Left renal cortex interstitium (tissue), 4 donors: ENCODE data around the gene LRRC8D. TPM values are rescaled to one million over a fixed set of nuclear protein-coding genes. Genes with fewer than 3 reads are reported as not detected.

Source experiments
- DNase-seq, 4 donors: peaks; one replicate each; pipeline ENCODE4 v3.0.0-alpha.2; 2013; ENCODE audit warnings: low read depth in 4 of 4, low spot score in 2 of 4, missing footprints in 1 of 4
- polyA plus RNA-seq, 4 donors: library from polyadenylated mRNA; unstranded; fragments of 120-200 nt; gene quantifications; one replicate each; pipeline ENCODE4 v1.2.1, GENCODE V29; 2013; ENCODE audit not compliant: insufficient read length in 4 of 4

LRRC8D gene
- polyA plus RNA-seq, 4 donors = 35.3 to 40.7 (median 38.1) TPM

GRCh38 chr1:89934461-89934860 lies 113.6 kb downstream of the LRRC8D start:
- DNase-seq = no peak

DNA sequence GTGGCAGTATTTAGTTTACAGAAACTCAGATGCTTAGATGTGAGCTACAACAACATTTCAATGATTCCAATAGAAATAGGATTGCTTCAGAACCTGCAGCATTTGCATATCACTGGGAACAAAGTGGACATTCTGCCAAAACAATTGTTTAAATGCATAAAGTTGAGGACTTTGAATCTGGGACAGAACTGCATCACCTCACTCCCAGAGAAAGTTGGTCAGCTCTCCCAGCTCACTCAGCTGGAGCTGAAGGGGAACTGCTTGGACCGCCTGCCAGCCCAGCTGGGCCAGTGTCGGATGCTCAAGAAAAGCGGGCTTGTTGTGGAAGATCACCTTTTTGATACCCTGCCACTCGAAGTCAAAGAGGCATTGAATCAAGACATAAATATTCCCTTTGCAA lies 114.4 kb downstream of the LRRC8D start:
- DNase-seq = no peak

DNA sequence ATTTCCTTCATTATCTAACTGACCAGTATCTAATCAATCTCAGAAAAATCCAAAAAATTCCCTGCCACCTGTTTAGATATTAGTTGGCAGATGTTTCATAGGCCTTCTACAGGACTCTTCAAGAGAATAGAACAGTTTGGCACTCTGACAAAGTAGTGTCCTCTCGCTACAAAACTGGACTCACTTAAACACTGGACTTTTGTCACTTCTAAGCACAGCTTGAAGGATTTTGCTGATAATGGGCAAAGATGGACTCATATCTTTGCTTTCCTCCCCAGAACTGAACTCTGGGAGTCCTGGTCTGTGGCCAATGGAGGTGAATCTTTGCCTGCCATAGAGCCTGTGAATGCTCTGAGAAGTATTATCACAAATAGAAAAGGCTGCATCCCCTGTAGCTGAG lies 115.9 kb downstream of the LRRC8D start:
- no peak for DNase-seq

- DNase-seq = no peak
Observed at GRCh38 chr1:89938171-89939055, 117.6 kb downstream of the LRRC8D start.

GRCh38 chr1:89939059-89939570 lies 118.3 kb downstream of the LRRC8D start:
- no peak for DNase-seq

DNA sequence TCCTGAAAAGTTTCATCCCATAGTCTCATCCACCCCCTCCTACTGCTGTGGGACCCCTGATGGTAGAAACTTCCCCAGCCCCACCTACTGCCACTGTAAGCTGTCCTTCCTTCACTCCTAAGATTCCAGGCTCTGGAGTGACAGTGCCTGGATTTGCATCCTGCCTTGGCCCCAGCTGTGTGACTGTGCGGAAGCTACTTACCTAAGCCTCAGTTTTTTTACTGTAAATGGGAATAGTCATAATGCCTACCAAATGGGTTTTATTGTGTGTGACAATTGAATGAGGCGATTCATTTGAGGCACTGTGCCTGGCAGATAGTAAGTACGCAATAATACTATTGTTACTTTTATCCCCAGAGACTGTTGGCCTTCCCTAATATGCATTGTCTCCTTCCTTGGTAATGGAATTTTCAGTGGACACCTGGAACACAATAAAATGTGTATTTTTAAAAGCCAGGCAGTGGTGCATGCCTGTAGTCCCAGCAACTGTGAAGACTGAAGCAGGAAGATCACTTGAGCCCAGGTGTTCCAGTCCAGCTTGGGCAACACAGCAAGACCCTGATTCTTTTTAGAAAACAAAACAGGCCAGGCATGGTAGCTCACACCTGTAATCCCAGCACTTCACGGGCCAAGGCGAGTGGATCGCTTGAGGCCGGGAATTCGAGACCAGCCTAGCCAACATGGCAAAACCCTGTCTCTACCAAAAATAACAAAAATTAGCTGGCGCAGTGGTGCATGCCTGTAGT lies 119.0 kb downstream of the LRRC8D start:
- DNase-seq = no peak

- no peak for DNase-seq
Observed at GRCh38 chr1:89941110-89941766, 120.4 kb downstream of the LRRC8D start.

DNA sequence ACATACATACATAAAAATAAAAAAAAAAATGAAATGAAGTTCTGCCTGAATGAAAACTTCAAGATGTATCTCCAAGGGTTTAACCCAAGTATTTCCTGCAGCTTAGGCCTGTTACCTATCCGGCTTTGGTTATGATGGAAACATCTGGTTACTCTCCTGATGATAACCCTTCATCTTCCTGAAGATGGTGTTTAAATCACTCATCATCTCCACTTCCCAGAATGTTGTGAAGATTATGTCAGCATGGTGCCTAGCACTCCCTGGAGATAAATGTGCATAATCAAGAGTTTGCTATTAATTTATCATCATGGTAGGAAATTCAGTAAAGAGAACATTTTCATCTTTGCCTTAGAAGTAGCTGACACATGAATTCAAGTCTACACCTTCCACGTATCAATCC lies 121.2 kb downstream of the LRRC8D start:
- DNase-seq = no peak

- no peak for DNase-seq
Observed at GRCh38 chr1:89942825-89943658, 122.2 kb downstream of the LRRC8D start.

DNA sequence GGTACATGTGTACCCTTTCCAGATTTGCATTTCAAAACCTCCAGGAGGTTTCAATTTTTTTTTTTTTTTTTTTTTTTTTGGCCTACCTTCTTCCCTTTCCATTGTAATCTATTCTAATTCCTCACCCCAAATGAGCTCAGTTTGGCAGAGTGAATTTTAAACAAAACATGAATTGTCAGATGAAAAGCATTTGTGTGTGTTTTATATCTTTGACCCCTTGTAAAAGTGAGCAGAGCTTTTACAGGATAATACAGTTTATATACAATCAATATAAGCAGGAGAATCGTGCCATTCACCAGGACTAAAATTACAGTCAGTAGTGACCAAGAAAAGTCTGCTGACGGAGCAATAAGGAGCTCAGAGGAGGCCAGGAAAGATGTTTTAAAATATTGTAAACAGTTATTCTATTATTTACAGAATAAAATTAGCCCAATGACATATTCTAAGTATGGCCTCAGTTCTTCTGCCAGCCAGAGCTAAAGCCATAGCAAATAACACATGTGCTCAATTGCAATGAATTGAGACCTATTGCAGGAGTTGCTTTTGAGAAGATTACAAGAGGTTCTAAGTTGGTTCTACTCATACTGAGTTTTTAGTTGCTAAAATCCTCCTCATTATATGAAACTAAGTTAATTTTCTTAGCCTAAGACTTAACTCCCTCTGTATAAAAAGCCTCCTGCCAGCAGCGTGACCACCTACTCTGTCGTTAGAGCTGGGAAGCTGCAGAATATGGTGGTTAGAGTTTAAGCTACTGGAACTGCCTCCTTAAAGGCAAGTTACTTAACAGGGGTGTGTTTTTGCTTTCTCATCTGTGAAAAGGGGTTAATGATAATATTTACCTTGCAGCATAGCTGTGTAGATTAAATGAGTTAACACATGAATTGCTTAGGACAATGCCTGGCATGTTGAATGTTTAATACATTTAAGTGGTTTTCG lies 123.3 kb downstream of the LRRC8D start:
- DNase-seq = no peak

DNA sequence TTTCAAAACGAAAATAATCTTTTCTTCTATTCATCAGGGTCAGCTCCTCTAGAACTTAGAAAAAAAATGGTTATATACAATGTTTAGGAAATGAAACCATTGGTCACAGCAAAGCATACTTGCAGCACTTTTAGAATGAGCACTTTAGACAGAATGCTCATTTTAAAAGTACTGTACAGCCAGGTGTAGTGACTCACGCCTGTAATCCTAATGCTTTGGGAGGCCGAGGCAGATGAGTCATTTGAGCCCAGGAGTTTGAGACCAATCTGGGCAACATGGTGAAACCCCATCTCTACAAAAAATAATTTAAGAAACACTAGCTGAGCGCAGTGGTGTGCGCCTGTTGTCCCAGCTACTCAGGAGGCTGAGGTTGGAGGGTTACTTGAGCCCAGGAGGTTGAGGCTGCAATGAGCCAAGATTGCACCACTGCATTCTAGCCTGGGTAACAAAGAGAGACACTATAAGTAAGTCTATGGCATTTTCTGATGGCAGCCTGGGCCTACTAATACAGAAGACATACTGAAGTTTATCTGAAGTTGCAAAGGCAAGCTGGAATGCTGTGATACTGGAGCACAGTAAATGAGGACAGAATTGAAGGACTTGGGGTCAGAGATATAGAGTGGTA lies 125.1 kb downstream of the LRRC8D start:
- no peak for DNase-seq

GRCh38 chr1:89946532-89946931 lies 125.7 kb downstream of the LRRC8D start:
- DNase-seq = no peak

- no peak for DNase-seq
Observed at GRCh38 chr1:89948722-89949345, 128.0 kb downstream of the LRRC8D start.

DNA sequence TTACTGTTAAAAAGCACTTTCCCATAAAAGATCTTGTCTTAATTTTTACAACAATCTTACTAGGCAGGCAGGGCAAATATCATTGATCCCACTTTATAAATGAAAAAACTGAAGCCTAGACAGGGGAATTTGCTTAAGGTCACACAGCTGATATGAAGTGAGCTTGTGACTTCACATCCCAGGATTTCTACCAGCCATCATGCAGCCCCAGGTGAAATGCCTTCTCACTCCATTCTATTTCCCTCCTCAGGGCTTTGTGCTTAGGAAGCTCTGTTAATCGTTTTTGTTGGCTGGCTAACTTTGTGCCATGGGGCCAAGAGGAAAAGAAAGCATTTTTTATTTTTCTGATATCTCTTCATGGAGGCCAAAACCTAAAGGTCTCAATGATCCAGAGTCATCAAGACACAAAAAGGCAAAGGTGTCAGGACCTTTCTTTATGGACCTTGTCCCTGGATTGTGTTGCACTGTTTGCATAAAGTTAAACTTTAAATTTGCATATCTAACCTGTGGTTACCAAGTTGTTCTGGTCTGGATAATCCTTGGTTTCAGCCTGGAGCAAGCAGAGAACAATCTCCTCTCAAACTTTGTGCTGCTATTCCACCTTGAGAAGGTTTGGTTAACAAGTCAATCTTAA lies 129.3 kb downstream of the LRRC8D start:
- no peak for DNase-seq

- DNase-seq = no peak
Observed at GRCh38 chr1:89950703-89951102, 129.9 kb downstream of the LRRC8D start.

DNA sequence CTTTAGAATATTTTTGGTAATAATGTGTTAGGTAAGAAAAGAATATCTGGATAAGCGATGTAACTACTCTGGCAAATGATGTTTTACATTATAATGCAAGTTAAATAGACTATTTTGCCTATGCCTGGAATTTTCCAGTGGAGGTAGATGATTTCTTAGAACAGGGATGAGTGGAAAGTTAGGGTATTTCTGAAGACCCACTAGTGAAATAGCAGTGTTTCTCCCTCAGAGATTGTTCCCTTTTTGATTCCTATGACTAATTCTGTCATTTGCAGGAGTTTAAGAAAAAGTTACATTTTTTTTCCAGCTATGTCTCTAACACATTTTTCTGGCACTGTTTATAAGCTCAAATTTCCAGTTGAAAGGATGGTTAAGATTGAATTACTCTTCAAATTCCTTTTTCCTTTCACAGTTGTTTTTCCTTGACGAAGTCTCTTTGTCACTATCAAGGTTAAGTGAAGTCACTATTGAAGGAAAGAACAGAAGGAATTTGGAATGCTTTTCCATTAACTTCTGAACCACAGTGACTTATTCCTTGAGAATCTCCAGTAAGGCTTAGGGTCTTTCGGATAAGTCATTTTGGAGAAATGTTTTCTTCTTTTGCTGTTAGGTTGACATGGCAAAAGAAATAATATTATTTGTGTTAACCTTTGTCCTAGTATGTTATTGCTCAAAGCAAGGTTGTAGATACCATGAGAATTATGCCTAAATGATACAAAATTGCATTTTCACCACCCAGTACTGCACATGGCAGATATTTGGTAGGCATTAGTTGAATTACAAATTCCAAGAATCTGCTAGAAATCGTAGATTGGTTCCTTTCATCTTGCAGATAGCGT lies 131.2 kb downstream of the LRRC8D start:
- DNase-seq = no peak

DNA sequence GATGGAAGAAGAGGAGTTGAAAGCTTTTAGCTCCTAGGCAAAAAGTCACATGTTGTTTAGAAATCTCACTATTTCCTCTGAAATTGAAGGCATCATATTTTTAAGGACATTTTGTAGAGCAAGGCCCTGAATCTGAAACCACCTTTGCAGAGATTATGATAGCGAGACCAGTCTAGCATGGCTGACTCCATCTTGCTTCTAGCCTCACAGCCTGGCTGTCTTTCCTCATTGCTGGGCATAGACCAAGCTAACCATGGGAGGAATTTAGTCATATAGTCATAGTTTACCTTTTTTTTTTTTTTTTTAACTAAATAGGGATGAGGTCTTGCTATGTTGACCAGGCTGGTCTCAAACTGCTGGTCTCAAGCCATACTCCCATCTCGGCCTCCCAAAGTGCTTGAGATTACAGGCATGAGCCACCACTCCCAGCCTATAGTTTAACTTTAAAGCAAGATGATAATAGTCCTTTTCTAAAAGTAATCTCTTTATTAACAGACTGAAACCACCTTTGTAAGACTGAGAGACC lies 131.8 kb downstream of the LRRC8D start:
- DNase-seq = no peak
